Body of pancreas (tissue), 4 donors: ENCODE results near the gene HMGB3. TPM values are rescaled to one million over a fixed set of nuclear protein-coding genes. Genes with fewer than 3 reads are reported as not detected.
"Not testable (repeated sequence)": the region's sequence is repeated elsewhere in the genome, so short reads cannot be mapped to it uniquely, and the experiment has no call there.

Experiments used
- ATAC-seq: fragments of 150-250 bp; one replicate; pipeline ENCODE4 v1.9.1; 2016
- DNase-seq, 4 donors: peaks; one replicate each; pipeline ENCODE4 v3.0.0-alpha.2; 2019
- H3K27ac ChIP-seq, 4 donors: fragments of 200-600 bp; sonication (generic); 1 replicate in 3 of 4; 2 replicates in 1 of 4; pipeline versions ENCODE4 v1.5.1 to v1.6.1; 2016 to 2019; ENCODE audit warnings: mild to moderate bottlenecking in 1 of 4, mixed read lengths in 1 of 4, moderate library complexity in 1 of 4
- H3K27me3 ChIP-seq, 2 donors: fragments of 200-600 bp; sonication (generic); one replicate each; pipeline ENCODE4 v1.6.0; 2016; ENCODE audit warnings: mild to moderate bottlenecking in 1 of 2
- H3K36me3 ChIP-seq, 2 donors: fragments of 200-600 bp; sonication (generic); replicated peaks in 1 of 2; 2 replicates each; pipeline ENCODE4 v1.5.1; 2016; ENCODE audit warnings: low read depth in 2 of 2; ENCODE audit not compliant: insufficient read depth in 1 of 2
- H3K4me1 ChIP-seq: fragments of 200-600 bp; sonication (generic); one replicate; pipeline ENCODE4 v1.6.0; 2016
- H3K4me3 ChIP-seq, 2 donors: fragments of 200-600 bp; sonication (generic); 1 replicate in 1 of 2; 2 replicates in 1 of 2; pipeline ENCODE4 v1.5.1; 2016 to 2019
- H3K9me3 ChIP-seq, 3 donors: fragments of 200-600 bp; sonication (generic); 1 replicate in 2 of 3; 2 replicates in 1 of 3; pipeline ENCODE4 v1.5.1; 2016
- POLR2A ChIP-seq, 3 donors: fragments of 450-650 bp; IDR thresholded peaks; one replicate each; pipeline ENCODE4 v1.6.1; 2016; ENCODE audit warnings: antibody characterized with exemption in 3 of 3, mild to moderate bottlenecking in 2 of 3
- WGBS, 2 donors: methylation state at CpG; one replicate each; pipeline ENCODE4 v1.1.5; 2017; 5-methylcytosine and 5-hydroxymethylcytosine counted together
- intact Hi-C: fragments of 100-400 bp; cut with DNase I; formaldehyde crosslinking; loops from one replicate; pipeline ENCODE4 v1.15.1; 2023
- total RNA-seq, 2 donors: library from RNA; depleted of rRNA; stranded (reverse); fragments of >200 nt; gene quantifications; one replicate each; pipeline ENCODE4 v1.1.0, GENCODE V29; 2016
- TF ChIP-seq, protein P1 (sequence below), 7 experiments: fragments of 450-650 bp in 4 of 7; fragments of 200-600 bp in 3 of 7; sonication (generic) in 3 of 7; IDR thresholded peaks; one replicate each; pipeline ENCODE4 v1.5.1; 2016 to 2019; ENCODE audit warnings: antibody characterized with exemption in 7 of 7

The HMGB3 gene
- total RNA-seq, 2 donors from 2014 or later, result 1.3 to 1.6 TPM

DNA sequence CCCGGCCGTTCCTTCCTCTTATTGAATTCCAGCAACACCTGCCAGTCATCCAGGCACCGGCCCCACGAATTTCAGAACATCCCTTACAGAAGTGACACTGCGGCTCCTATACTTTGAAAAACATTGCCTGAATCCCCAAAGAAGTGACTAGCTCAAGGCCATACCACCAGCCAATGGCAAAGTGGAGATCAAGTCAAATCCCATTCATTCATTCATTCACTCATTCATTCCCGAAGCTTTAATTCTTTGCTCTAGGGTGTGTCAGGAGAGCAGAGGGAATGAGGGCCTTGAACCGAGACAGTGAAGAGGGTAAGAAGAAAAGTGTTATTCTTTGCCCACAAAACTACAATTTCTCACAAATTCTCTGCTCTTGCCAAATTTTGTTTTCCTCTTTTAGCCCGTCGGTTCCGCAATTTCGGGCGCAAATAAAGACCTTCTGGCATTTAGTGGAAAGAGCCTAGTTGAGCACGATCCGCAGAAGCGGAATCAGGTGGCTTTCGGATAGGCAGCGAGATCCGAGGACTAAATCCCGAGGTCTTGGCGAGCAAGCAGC lies 824 bp upstream of the HMGB3 start:
- ATAC-seq (no peak), DNase-seq (peak in 1 of 4 donors; percentile 9)
- H3K9me3 ChIP-seq, result no peaks in the 10 kb centered on the region
- no peaks in the 10 kb centered on the region for H3K36me3 ChIP-seq
- no peaks in the 10 kb centered on the region for H3K27me3 ChIP-seq
- no peak for TF ChIP-seq POLR2A (IDR thresholded peaks at IDR 0.05)
- TF ChIP-seq, protein P1, sequence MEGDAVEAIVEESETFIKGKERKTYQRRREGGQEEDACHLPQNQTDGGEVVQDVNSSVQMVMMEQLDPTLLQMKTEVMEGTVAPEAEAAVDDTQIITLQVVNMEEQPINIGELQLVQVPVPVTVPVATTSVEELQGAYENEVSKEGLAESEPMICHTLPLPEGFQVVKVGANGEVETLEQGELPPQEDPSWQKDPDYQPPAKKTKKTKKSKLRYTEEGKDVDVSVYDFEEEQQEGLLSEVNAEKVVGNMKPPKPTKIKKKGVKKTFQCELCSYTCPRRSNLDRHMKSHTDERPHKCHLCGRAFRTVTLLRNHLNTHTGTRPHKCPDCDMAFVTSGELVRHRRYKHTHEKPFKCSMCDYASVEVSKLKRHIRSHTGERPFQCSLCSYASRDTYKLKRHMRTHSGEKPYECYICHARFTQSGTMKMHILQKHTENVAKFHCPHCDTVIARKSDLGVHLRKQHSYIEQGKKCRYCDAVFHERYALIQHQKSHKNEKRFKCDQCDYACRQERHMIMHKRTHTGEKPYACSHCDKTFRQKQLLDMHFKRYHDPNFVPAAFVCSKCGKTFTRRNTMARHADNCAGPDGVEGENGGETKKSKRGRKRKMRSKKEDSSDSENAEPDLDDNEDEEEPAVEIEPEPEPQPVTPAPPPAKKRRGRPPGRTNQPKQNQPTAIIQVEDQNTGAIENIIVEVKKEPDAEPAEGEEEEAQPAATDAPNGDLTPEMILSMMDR (IDR thresholded peaks at IDR 0.05), result no peak
- intact Hi-C loops, result loop anchor here (10.0 kb wide), 1 partner anchor 78 kb away; no protein-coding TSS in a partner anchor
- peaks cover 5% of the 10 kb centered on the region for H3K4me1 ChIP-seq
- H3K4me3 ChIP-seq, result no peak overlapping the region
- WGBS, 2 donors, result 24 to 26% methylated on average over 16 to 20 of the region's 20 CpGs
- no peak overlapping the region for H3K27ac ChIP-seq

DNA sequence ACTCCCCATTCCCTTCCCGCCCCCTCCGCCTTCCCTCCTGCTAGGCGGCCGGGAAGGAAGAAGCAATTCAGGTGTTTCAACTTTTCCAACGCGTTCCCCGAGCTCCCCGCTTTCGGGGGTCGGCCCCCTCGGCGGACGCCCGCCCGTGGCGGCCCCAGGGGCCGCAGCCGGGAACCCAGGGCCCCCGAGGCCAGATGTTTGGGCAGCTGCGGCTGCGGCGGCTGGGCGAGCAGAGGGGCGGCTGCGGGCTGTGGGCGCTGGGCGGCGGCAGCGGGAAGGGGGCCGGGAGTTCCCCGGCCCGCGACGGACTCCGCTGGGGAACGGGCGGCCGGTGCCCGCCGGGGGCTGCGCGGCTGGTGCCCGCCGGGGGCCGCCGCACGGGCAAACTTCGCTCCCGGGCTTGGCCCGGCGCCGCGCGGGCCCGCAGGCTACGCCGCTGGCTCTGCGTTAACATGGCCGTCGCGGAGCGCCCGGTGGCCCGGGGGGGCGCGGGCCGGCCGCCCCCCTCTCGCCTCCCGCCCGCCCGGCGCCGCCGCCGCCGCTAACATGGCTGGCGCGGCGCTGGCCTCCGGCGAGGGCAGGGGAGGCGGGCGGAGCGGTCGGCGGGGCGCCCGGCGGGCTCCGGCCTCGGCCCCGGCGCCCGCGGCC lies 510 bp downstream of the HMGB3 start:
- 0% methylated on average over 44 of the region's 96 CpGs; no CpG with 5 or more reads in 1 of the 2 donors for WGBS, 2 donors
- H3K4me3 ChIP-seq, result peak overlapping the region in 1 of 2 donors; percentile 20
- TF ChIP-seq, protein P1 (IDR thresholded peaks at IDR 0.05), result no peak
- peaks cover 5% of the 10 kb centered on the region for H3K4me1 ChIP-seq
- H3K27ac ChIP-seq, result peak overlapping the region in 3 of 4 donors; percentile 65 to 84 (median 69)
- ATAC-seq (peak; percentile 28), DNase-seq (peak in 2 of 4 donors; percentile 10 to 11)
- intact Hi-C loops, result loop anchor here (10.0 kb wide), 1 partner anchor 79 kb away; no protein-coding TSS in a partner anchor
- no peaks in the 10 kb centered on the region for H3K27me3 ChIP-seq
- no peaks in the 10 kb centered on the region for H3K9me3 ChIP-seq
- H3K36me3 ChIP-seq, result no peaks in the 10 kb centered on the region

DNA sequence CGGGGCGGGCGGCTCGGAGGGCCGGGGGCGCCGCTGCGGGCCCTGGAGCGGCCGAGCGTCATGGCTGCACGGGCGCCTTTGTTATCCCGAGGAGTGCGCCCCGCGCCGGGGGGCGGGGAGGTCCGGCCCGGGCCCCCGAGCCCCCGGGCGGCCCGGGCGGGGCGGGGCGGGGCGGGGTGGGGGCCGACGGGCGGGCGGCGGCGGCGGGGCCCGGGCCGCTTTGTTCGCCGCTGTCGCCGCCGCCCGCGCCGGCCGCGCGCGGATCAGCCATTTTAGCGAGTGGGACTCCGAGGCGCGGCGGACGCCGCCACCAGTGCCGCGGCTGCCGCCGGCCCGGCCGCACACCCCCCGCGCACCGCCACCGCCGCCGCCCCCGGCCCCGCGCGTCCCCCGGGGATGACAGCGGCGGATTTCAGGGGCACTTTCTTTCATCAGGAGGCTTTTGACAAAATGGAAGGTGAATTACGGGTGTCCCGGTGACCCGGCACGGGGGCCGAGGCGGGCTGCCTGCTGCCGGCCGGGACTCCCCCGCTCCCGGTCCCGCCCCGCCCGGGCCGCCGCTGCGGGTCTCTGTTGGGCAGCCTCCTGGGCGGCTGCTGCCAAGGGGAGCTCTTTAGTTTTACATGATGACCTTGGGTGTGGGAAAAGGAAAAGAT lies 1.2 kb downstream of the HMGB3 start:
- no peaks in the 10 kb centered on the region for H3K9me3 ChIP-seq
- ATAC-seq (peak; percentile 18), DNase-seq (no peak)
- H3K36me3 ChIP-seq, result no peaks in the 10 kb centered on the region
- peaks cover 5% of the 10 kb centered on the region for H3K4me1 ChIP-seq
- H3K4me3 ChIP-seq, result peak overlapping the region in 1 of 2 donors; percentile 20
- TF ChIP-seq POLR2A (IDR thresholded peaks at IDR 0.05), result no peak
- TF ChIP-seq, protein P1 (IDR thresholded peaks at IDR 0.05), result no peak
- WGBS, 2 donors, result 0% methylated on average over 9 of the region's 93 CpGs; no CpG with 5 or more reads in 1 of the 2 donors
- no peaks in the 10 kb centered on the region for H3K27me3 ChIP-seq
- intact Hi-C loops, result loop anchor here (10.0 kb wide), 1 partner anchor 79 kb away; no protein-coding TSS in a partner anchor
- no peak overlapping the region for H3K27ac ChIP-seq

DNA sequence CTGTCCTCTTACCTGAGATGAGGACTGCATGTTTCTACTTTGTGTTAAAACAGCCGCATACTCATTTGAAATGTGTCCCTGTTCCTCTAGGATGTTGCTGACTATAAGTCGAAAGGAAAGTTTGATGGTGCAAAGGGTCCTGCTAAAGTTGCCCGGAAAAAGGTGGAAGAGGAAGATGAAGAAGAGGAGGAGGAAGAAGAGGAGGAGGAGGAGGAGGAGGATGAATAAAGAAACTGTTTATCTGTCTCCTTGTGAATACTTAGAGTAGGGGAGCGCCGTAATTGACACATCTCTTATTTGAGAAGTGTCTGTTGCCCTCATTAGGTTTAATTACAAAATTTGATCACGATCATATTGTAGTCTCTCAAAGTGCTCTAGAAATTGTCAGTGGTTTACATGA lies 4.6 kb downstream of the HMGB3 start:
- DNase-seq, H3K27me3 ChIP-seq, H3K4me3 ChIP-seq, H3K9me3 ChIP-seq, H3K4me1 ChIP-seq, H3K36me3 ChIP-seq, ATAC-seq, H3K27ac ChIP-seq: not testable (repeated sequence)
- intact Hi-C loops, result loop anchor here (10.0 kb wide), 1 partner anchor 83 kb away; no protein-coding TSS in a partner anchor
- 94 to 95% methylated on average over 6 of the region's 6 CpGs for WGBS, 2 donors

DNA sequence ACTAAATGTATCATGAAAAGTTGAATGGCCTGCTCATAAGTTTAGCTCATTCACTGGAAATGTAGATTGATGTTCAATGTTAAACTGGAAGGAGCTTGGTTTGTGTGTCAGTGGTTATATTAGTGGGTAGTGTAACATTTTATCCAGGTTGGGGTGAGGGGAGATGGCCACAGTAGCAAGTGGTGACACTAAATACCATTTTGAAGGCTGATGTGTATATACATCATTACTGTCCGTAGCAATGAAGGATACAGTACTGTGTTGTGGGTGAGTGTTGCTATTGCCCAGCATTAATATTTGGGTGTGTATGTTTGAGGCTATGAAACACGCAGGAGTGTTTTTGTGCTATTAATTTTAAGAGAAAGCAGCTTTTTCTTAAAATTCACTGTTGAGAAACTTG lies 6.3 kb downstream of the HMGB3 start:
- no peak overlapping the region for H3K4me3 ChIP-seq
- no peaks in the 10 kb centered on the region for H3K27me3 ChIP-seq
- H3K4me1 ChIP-seq, result peaks cover 5% of the 10 kb centered on the region
- DNase-seq, result no peak
- ATAC-seq, result no peak
- intact Hi-C loops, result loop anchor here (10.0 kb wide), 1 partner anchor 85 kb away; no protein-coding TSS in a partner anchor
- no peaks in the 10 kb centered on the region for H3K9me3 ChIP-seq
- H3K27ac ChIP-seq, result no peak overlapping the region
- no peak for TF ChIP-seq POLR2A (IDR thresholded peaks at IDR 0.05)
- TF ChIP-seq, protein P1 (IDR thresholded peaks at IDR 0.05), result no peak
- WGBS, 2 donors, result 84% methylated on average over 2 of the region's 2 CpGs; no CpG with 5 or more reads in 1 of the 2 donors
- no peaks in the 10 kb centered on the region for H3K36me3 ChIP-seq
